Epithelial cell of proximal tubule (primary cell): Measurements from ENCODE around the gene MORN1. TPM values are rescaled to one million over a fixed set of nuclear protein-coding genes. Genes with fewer than 3 reads are reported as not detected.

Source experiments
- DNase-seq: peaks from one replicate; pipeline ENCODE4 v3.0.0-alpha.2; 2011; ENCODE audit warnings: low read depth
- H3K4me3 ChIP-seq: 2 replicates; pipeline ENCODE4 v1.5.1; 2011; ENCODE audit warnings: low read depth, mild to moderate bottlenecking, low read length
- total RNA-seq: library from RNA; depleted of rRNA; stranded (reverse); fragments of >200 nt; gene quantifications from 2 replicates; pipeline ENCODE4 v1.2.3, GENCODE V29; 2015
- TF ChIP-seq, protein P1 (sequence below): conservative IDR thresholded peaks from 2 replicates; pipeline ENCODE4 v1.5.1; 2012; ENCODE audit warnings: low read depth, mild to moderate bottlenecking, low read length

MORN1 gene
- total RNA-seq, 1 donor from 2014 or later: 8.1 TPM

DNA sequence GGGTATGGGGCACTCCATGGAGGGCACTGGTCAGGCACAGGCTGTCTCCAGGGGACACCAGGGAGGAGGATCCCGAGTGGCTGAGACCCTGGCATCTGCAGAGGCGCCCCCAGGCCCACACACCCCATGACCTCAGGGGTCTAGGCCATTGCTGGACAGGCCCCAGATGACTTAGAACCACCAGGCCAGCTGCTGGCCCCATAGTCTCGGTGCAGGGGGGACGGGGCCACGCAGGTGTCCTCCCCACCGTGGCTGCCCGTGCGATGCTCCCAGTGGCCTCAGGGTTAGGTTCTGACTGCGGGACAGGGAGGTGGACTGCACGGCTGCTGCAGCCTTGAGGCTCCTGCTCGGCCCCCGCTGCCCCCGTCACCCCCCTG is 44.0 kb downstream of the MORN1 start:
- TF ChIP-seq, protein P1, sequence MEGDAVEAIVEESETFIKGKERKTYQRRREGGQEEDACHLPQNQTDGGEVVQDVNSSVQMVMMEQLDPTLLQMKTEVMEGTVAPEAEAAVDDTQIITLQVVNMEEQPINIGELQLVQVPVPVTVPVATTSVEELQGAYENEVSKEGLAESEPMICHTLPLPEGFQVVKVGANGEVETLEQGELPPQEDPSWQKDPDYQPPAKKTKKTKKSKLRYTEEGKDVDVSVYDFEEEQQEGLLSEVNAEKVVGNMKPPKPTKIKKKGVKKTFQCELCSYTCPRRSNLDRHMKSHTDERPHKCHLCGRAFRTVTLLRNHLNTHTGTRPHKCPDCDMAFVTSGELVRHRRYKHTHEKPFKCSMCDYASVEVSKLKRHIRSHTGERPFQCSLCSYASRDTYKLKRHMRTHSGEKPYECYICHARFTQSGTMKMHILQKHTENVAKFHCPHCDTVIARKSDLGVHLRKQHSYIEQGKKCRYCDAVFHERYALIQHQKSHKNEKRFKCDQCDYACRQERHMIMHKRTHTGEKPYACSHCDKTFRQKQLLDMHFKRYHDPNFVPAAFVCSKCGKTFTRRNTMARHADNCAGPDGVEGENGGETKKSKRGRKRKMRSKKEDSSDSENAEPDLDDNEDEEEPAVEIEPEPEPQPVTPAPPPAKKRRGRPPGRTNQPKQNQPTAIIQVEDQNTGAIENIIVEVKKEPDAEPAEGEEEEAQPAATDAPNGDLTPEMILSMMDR: no peak
- no peak for DNase-seq
- H3K4me3 ChIP-seq: no peak overlapping the region

DNA sequence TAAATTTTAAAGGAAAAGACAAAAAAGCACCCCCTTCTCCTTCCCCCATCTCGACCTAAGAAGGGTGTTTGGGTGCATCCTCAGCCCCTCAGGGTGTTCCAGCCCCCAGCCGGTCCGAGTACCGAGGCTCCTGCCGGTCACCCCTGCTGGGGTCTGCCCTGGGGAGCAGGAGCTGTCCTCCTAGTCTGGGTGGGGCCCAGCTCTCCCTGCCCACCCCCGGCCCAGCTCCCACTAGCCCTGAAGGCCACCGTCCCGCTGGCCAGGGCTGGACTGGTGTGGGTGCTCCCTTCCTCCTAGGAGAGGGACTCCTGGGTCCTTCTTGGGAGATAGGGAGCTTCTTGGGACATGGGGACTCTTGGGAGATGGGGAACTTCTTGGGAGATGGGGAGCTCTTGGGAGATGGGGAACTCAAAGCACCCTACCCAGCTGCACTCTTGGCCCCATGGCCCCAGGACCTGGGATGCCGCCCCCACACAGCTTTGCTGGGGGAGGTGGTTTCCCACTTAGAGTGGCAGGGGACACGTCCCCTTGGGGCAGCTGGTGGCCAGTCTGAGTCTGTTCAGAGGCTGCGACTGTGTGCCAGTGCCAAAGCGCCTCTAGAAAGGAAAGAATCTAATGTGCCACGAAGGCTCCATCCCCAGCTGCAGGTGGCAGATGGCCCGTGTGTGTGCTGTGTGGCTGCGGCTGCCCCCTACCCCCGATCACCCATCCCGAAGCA is 44.5 kb downstream of the MORN1 start:
- TF ChIP-seq, protein P1: no peak
- no peak overlapping the region for H3K4me3 ChIP-seq
- no peak for DNase-seq

- TF ChIP-seq, protein P1: no peak
- no peak overlapping the region for H3K4me3 ChIP-seq
- no peak for DNase-seq
Observed at GRCh38 chr1:2345297-2346075, 45.9 kb downstream of the MORN1 start.

- no peak overlapping the region for H3K4me3 ChIP-seq
- TF ChIP-seq, protein P1: no peak
- no peak for DNase-seq
Observed at GRCh38 chr1:2344744-2345296, 46.5 kb downstream of the MORN1 start.

DNA sequence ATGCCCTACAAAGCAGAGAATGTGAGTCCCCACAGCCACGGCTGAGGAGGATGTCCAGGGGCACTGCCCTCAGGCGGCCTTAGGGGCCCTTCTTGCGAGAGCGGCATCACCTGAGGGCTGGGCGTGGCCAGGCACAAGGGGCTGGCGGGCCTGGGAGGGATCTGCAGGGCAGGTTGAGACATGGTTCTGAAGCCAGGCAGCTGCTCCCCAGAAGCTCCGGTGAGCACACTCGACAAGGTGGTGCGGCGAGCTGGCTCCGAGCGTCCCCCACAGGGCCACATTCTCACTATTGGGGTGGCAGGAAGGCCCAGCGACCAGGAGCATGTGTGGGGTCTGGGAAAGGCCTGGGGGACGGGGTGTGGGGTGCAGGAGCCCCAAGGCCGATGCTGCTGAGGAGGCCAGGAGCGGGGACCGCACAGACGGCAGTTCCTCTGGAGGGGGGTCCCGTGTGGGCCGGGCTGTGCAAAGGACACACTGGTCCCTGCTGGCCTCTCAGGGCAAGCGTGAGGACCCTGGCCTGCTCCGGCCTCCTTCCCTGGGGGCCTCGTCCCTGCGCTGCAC is 47.2 kb downstream of the MORN1 start:
- TF ChIP-seq, protein P1: no peak
- DNase-seq: no peak
- no peak overlapping the region for H3K4me3 ChIP-seq

GRCh38 chr1:2343023-2343935 is 48.1 kb downstream of the MORN1 start:
- DNase-seq: no peak
- TF ChIP-seq, protein P1: no peak
- H3K4me3 ChIP-seq: no peak overlapping the region
